GM19438 (cell line): Measurements from ENCODE around the gene TOB2.
"Not testable (repeated sequence)": the region's sequence is repeated elsewhere in the genome, so short reads cannot be mapped to it uniquely, and the experiment has no call there.

ENCODE experiments used
- ATAC-seq: cut with Tn5 transposase; IDR thresholded peaks from one replicate; pipeline ENCODE4 v1.9.1; 2021; ENCODE audit warnings: low read depth; ENCODE audit not compliant: unreplicated experiment

Gene TOB2

DNA sequence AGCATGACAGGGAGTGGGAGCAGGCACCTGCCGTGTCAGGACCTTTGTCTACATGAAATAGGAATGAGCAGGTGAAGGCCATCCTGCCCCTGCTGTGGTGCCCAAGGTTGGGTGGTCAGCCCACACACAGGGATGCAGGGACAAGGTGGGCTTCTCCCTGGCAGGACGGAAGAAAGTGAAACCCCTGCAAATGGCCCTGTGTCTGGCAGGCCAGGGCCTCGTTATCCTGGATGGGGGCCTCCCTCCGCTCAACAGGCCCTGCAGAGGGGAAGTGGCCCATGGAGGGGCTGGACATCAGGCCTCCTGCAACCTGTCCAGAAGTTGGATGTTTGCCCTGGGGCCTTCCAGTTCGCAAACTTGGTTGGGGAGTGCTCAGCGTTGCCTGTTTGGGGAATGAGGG lies 14.9 kb downstream of the TOB2 start:
- ATAC-seq = no peak

DNA sequence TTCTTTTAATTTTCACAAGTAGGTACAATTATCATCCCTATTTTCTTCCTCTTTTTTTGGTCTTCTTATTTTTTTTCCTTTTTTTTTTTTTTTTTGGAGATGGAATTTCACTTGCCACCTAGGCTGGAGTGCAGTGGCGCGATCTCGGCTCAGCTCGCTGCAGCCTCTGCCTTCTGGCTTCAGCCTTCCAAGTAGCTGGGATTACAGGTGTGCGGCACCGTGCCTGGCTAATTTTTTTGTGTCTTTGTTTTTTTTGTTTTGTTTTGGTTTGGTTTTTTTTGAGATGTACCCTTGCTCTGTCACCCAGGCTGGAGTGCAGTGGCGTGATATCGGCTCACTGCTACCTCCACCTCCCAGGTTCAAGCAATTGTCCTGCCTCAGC lies 16.7 kb downstream of the TOB2 start:
- no peak for ATAC-seq

DNA sequence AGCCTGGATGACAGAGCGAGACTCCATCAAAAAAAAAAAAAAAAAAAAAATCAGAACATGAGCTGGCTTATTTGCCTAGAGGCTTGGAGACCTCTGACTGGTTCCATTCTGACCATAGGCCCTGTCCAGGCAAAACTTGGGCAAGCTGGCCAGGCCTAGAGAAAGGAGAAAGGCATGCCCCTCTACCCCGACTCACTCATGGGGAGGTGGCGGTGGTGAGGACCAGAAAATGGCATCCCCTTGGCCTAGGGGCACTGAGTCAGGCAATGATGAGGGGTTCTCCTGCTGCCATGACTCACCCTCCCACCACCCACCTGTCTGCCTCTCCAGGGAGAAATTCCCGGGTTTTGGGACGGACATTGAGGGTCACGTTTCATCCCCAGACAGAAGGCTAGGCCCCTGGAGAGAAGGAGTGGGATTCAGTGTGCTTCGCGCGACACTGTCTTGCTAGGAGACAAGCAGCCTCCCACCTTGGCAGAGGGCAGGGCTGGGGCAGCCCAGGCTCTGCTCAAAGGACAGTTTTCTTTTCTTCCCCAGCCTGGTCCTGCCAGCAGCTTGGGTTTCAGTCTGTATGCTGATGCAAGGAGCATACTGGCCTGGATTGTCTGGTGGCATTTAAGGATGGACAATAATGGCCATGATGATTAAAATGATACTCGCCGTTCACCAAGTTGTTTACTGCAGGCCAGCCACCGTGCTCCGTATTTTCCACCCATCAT lies 17.2 kb downstream of the TOB2 start:
- no peak for ATAC-seq

DNA sequence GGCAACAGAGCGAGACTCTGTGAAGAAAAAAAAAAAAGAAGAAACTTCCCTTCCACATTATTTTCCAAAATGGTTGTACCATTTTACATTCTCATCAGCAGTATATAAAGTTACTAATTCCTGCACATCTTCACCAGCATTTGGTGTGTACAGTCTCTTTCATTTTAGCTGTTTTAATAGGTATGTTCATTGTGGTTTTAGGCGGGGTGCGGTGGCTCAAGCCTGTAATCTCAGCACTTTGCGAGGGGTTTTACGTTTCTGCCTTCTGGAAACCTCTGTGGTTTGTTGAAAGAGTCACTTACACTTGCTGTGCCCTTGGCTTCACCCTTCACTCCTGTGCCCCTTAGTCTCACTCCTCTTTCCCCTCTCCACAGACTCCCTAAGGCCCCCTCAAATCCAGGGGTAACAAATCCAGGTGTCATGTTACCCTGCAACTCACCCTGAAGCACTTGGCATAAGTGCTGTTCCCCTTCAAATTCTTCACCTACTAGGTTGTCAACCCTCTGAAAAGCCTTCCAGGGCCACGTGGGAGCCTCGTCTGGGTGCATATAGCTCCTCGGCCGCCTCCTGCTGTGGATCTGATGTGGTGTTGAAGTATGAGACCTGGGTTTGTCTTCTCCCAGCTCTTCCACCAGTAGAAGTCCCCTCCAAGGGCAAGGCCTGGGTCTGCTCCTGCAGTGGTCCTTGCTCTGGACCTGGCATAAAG lies 20.8 kb downstream of the TOB2 start:
- ATAC-seq = no peak

DNA sequence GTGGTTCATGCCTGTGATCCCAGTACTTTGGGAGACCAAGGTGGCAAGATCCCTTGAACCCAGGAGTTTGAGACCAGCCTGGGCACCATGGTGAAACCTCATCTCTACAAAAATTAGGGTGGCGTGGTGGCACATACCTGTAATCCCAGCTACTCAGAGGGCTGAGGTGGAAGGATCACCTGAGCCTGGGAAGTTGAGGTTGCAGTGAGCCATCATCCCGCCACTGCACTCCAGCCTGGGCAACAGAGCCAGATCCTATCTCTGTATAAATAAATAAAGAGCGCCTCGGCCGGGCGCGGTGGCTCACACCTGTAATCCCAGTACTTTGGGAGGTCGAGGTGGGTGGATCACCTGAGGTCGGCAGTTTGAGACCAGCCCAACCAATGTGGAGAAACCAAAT lies 27.9 kb downstream of the TOB2 start:
- ATAC-seq = no peak

DNA sequence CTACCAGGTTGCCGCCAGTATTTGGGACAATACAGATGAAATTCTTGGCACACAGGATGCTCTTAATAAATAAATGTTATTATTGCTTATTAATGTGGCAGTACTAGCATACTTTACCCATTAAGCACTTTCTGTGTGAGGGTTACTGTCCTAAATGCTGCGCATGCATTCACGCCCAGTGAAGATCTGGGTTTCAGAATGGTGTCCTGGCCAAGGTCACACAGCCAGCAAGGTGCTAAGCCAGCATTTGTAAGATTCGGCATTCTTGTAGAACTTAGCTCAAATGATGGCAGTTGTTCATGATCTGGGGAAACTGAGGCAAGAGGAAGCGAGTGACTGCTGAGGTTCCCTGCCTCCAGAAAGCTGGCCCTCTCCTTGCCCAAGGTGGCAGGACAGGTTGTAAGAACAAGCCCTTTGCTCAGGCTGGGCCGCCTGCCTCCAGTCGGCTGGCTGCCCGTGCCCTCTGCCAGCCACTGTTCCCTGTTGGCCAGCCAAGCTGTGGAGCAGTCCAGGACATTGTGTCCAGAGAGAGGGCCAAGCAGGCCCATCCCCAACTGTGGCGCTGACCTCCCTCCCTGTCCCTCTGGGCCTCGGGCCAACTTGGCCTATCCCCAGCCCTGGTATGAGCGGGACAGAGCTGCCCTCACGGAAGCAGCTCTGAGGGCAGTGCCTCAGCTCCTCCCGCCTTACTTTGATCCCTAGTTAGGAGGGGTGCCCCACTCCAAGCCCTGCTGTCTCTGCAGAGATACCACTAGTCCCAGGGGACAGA lies 28.8 kb downstream of the TOB2 start:
- ATAC-seq = no peak

DNA sequence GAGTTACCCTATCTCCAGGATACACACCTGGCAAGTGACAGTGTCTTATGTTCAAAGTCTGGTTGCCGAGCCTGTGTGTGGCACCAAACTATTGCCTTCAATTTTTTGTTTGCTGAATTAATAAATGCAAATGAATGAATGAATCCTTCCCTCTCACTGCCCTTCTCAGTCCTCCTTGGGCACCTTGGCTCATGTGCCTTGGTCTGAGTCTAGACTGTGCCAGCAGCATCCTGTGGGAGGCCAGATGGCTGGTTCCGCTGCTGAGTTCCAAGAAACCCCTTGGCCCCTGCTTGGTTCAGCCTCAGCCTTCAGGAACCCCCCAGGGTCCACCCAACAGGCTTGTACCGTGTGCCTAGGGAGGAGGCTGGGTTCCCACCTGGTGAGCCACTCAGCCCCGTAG lies 31.0 kb downstream of the TOB2 start:
- no peak for ATAC-seq

DNA sequence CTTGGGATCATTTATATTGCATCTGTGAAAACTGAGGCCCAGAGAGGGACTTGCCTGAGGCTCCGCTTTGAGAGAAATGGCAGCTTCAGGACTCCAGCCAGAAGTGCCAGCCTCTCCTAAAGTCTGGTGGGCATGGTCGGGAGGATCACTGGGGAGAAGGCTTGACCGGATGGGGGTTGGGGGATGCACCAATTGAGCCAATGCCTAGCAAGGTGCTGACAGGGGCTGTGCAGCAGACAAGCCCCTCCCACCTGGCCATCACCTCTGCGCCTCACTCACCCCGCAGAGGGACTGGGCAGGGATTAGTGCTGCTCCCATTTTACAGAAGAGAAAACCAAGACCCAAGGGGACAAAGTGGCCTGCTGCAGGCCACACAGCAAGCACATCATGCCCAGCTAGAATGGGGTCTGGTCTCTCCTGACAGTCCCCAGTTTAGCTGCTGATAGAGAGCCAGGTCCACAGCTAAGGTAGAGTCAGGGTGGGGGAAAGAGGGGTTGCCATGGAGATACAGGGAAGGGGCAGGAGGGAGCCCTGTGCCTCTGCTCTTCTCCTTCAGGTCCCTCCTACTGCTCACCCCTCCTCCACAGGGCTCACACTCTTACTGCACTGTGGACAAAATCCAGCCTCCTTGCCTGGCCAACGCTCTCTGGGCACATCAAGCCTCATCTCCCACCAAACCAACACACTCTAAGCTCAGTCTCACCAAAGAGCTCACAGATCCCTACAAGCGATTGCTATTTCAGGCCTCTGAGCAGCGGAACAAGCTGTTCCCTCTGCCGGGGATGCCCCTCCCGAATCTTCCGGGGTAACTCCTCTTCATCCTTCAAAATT lies 35.4 kb downstream of the TOB2 start:
- no peak for ATAC-seq

DNA sequence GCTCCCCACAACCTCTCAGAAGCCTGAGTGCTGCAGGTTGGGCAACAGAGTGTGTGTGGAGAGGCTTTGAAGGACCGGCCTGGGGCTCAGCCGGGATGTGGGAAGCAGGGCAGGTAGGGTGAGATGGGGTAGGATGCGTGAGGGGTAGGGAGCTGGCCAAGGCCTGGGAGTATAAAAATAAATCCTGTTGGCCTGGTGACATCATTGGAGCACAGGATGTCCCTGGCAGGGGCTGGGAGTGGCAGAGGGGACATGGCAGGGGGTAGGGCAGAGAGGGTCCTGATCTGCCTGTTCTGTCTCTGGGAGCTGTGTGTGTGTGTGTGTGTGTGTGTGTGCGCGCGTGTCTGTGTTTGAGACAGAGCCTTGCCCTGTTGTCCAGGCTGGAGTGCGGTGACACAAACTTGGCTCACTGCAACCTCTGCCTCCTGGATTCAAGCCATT lies 36.3 kb downstream of the TOB2 start:
- no peak for ATAC-seq

DNA sequence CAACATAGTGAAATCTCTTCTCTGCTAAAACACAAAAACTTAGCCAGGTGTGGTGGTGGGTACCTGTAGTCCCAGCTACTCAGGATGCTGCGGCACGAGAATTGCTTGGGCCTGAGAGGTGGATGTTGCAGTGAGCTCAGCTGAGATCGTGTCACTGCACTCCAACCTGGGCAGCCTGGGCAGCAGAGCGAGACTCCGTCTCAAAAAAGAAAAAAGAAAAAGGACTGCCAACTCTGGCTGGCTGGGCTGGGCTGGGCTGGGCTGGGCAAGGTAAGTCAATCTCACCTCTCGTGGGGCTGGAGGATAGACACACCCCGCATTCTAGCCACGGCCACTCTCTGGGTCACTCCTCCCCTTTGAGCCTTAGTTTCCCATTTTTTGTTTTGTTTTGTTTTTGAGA lies 37.9 kb downstream of the TOB2 start:
- no peak for ATAC-seq

DNA sequence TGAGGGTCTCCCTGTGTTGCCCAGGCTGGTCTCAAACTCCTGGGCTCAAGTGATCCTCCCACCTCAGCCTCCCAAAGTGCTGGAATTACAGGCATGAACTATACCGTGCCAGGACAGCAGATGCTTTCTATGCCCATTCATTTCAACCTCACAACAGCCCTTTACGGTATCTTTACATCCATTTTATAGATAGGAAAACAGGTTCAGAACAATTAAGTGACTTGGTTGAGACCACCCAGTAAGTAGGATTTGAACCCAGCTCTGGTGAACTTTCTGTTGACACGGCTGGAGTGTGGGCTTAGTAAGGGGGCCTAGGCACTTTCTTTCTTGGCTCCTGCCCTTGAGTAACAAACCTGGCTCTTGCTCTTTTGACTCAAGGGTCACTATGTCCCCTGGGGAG lies 39.2 kb downstream of the TOB2 start:
- ATAC-seq = no peak

DNA sequence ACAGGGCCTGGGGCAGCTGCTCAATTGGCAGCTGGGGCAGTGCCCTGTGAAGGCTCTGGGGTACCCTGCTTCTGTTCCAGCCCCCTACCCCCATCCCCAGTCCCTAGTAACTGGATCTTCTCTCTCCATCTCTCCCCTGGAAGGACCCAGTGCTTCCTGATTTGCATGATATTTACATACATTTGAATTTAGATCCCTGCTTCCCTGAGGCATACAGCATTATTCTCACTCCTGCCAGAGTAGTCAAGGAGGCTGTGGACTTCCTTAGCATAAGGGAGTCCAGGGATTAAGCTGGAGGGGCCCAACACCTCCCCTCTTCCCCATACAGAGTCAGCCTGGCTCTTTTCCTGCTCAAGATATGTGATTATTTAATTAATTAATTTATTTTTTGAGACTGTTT lies 40.2 kb downstream of the TOB2 start:
- ATAC-seq = no peak

DNA sequence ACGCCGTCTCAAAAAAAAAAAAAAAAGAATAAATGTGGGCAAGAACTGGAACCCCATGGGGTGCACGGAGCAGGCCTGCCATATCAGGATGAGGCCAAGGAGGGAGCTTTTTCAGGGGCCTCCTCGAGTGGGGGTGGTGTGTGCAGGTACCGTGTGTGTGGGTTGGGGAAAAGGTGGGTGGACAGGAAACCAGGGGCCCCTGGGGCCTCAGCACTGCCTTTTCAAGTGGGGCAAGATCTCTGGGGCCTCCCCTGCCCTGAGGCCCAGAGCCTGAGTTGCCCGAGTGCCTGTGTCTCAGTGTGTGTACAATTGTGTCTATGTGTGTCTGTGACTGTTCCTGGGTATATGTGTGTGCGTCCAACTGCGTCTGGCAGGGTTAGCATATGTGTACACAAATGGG lies 41.0 kb downstream of the TOB2 start:
- no peak for ATAC-seq

DNA sequence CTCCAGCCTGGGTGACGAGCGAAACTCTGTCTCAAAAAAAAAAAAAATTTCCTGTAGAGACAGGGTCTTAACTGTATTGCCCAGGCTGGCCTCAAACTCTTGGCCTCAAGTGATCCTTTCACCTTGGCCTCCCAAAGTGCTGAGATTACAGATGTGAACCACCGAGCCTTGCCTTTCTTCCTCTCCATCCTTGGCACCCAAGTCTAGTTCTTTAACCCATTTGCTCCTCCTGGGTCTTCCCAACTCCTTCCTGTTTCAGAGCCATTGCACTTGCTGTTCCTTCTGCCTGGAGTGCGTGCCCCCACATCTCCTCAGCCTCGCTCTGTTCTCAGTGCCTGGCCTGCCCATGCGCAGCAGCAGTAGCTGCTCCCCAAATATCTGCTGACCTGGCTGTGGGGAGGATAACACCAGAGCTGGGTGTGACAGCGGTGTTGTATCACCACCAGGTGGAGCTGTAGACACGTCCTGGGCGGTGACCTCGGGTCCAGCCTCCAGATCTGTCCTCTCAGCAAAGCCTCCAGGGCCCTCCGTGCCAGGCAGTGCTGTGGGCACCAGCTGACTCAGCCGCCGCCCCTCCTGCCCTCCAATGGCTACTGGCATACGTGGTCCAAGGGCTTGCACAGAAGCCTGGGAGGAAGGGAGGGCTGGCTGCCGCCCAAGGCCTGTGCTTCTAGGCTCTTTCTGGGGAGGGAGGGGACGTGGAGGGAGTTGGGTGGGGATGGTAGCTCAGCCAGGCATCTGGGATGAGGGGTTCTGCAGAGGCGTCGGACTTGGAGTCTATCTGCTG lies 42.9 kb downstream of the TOB2 start:
- peak; percentile 81 for ATAC-seq

DNA sequence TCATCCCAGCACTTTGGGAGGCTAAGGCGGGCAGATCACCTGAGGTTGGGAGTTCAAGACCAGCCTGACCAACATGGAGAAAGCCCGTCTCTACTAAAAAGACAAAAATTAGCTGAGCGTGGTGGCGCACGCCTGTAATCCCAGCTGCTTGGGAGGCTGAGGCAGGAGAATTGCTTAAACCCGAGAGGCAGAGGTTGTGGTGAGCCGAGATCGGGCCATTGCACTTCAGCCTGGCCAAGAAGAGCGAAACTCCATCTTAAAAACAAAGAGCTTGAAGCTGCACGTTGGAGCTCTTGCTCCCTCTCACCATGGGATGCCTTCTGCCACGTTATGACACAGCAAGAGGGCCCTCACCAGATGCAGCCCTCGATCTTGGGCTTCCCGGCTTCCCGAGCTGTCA lies 43.8 kb downstream of the TOB2 start:
- ATAC-seq = not testable (repeated sequence)

DNA sequence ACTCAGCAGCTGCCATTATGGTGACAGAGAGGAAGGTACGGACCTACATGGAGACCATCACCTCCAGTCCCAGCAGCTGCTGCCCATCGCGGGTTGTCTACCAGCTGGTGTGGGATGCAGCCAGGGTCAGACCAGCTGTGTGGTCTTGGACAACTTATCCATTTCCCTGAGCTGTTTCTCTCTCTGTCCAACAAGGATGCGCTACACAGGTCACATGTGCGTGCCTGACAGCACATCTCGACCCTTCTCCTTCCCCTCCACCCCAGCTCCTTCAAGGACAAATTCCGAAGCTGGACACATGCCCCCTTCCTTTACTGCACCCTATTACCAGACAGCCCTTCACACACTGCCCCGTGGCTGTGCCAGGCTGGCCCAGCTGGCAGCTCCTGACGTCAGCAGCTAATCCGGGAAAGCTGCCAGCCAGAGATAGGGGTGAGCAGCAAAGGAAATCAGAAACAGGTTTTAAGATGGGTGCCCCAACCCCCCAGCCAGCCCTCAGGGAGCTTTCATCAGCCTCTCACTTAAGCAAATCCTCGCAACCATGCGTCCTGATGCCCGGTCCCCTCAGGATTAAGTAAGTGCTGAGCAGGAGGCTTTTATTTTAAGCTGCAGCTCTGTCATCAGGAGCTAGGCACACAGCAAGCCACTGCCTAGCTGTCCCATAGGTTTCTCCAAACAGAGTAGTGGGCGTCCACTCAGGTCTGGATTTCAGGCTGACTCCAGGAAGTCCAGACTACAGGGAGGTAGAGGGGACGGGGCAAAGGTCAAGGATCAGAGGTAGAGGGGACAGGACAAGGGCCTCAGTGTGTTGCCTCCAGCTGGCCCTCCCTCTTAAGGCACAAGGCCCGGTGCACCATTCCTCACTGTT lies 44.6 kb downstream of the TOB2 start:
- no peak for ATAC-seq

DNA sequence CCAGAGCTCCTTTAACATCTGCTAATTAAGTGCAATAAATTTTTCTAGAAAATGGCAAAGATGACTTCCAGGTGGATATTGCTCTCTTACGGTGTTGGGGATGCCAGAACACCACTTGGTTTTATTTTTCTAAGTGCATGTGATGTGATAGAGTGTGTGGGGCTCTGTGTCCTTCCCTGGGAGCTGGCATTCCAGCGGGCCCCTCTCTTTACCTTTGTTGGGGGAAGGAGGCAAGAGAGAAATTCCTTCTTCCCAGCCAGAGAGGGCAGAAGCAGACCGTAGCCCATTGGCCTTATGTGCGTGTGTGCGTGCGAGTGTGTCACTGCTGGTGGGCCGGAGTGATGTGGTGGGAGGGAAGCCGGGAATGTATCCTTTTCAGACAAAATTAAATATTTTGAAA lies 47.7 kb downstream of the TOB2 start:
- no peak for ATAC-seq

DNA sequence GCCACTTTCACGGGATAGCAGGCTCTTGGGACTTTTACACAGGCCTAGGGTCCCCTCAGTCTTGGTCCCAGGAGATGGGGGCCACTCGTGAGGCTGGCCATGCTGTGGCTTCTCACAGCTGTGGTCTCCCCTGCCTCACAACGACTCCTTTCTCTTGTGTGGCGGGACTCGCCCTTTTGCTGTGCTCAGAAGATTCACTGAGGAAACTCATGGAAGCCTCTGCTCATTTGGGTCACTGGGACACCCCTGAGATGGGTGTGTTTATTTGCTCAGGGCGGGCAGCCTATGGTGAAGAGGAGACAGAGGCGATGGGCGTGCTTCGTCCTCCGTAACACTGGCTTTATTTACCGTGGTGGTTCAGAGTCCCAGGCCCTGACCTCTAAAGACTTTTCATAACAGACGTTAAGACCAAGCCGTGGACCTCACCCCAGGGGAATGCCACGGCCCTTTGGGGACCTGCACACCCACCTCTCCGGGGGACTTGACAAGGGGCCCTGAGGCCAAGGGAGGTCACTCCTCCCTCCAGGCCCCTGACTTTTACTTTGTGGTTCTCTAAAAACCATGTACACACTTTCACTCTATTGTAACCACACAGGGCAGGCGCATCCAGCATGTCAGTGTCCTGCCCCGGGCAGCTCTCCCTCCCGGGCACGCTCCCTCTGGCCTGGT lies 49.3 kb downstream of the TOB2 start:
- ATAC-seq = no peak
